K562 (cell line): ENCODE results near the gene DNM1. TPM values are rescaled to one million over a fixed set of nuclear protein-coding genes. Genes with fewer than 3 reads are reported as not detected.

Experiments used
- BHLHE40 ChIP-seq: IDR thresholded peaks from 2 replicates; pipeline ENCODE4 v1.6.1; 2011; ENCODE audit warnings: low read length, improper control_type of control experiment
- ELF2 ChIP-seq: fragments of 250-450 bp; sonication (Bioruptor Pico); IDR thresholded peaks from 2 replicates; pipeline ENCODE4 v1.5.0; 2021; ENCODE audit warnings: mild to moderate bottlenecking
- KLF1 ChIP-seq: fragments of 450-650 bp; IDR thresholded peaks from 2 replicates; pipeline ENCODE4 v1.6.1; 2016; ENCODE audit warnings: missing genetic modification characterization, missing compliant biosample characterization
- SETDB1 ChIP-seq: IDR thresholded peaks from one replicate; pipeline ENCODE4 v1.6.1; 2012; ENCODE audit warnings: low read length, control low read depth, inconsistent platforms
- SMAD4 ChIP-seq: fragments of 250-450 bp; sonication (Bioruptor Pico); conservative IDR thresholded peaks from 2 replicates; pipeline ENCODE4 v1.8.0; 2021; ENCODE audit warnings: inconsistent platforms, mild to moderate bottlenecking, moderate library complexity
- ZNF175 ChIP-seq: fragments of 200-800 bp; sonication (Bioruptor generic); IDR thresholded peaks from 2 replicates; pipeline ENCODE4 v1.6.1; 2016; ENCODE audit warnings: low read depth, mild to moderate bottlenecking, missing genetic modification characterization, missing compliant biosample characterization
- polyA plus RNA-seq, 8 experiments: library from polyadenylated mRNA; depleted of rRNA in 4 of 8; stranded (reverse) in 5 of 8; unstranded in 3 of 8; fragments of >200 nt; fragmentation: Nextera tagmentation in 2 of 8; fragmentation: Illumina TruSeq in 1 of 8; extraction: Ambion mirVana in 2 of 8; extraction: Trizol in 1 of 8; gene quantifications; 2 replicates each; pipeline versions ENCODE4 v1.2.1 to v1.2.3, GENCODE V29; 2011 to 2014; ENCODE audit warnings: inconsistent platforms in 1 of 8, missing spikeins in 1 of 8
- total RNA-seq, 7 experiments: library from RNA; depleted of rRNA in 6 of 7; stranded (reverse); fragments of >200 nt in 6 of 7; fragmentation: Illumina TruSeq in 2 of 7; extraction: Trizol in 2 of 7; gene quantifications; 2 replicates each; pipeline versions ENCODE4 v1.2.1 to v1.2.3, GENCODE V29; 2011 to 2021; ENCODE audit warnings: low replicate concordance in 1 of 7
- TF ChIP-seq, protein P1 (sequence below), 3 experiments: IDR thresholded peaks in 2 of 3; conservative IDR thresholded peaks in 1 of 3; 2 replicates each; pipeline ENCODE4 v1.5.1; 2011 to 2012; ENCODE audit warnings: low read length in 3 of 3, mild to moderate bottlenecking in 3 of 3, control low read depth in 2 of 3, improper control_type of control experiment in 1 of 3, inconsistent platforms in 1 of 3, low read depth in 1 of 3, mixed read lengths in 1 of 3, moderate library complexity in 1 of 3; ENCODE audit not compliant: insufficient read depth in 2 of 3
- TF ChIP-seq, protein P2 (sequence below), 2 experiments: fragments of 450-650 bp; IDR thresholded peaks; 2 replicates each; pipeline ENCODE4 v1.6.1; 2016
- TF ChIP-seq, protein P3 (sequence below): fragments of 450-650 bp; formaldehyde crosslinking; IDR thresholded peaks from 2 replicates; pipeline ENCODE4 v1.4.0; 2022; ENCODE audit warnings: mild to moderate bottlenecking, moderate library complexity
- TF ChIP-seq, protein P4 (sequence below), 2 experiments: fragments of 450-650 bp; IDR thresholded peaks; 2 replicates each; pipeline ENCODE4 v1.6.1; 2018; ENCODE audit warnings: mild to moderate bottlenecking in 2 of 2, low read depth in 1 of 2; ENCODE audit not compliant: partially characterized antibody in 2 of 2
- TF ChIP-seq, protein P5 (sequence below): fragments of 450-650 bp; IDR thresholded peaks from 2 replicates; pipeline ENCODE4 v1.6.1; 2016; ENCODE audit warnings: antibody characterized with exemption
- TF ChIP-seq, protein P6 (sequence below): fragments of 250-450 bp; sonication (Bioruptor Pico); IDR thresholded peaks from 2 replicates; pipeline ENCODE4 v1.8.0; 2021; ENCODE audit warnings: moderate library complexity, mild to moderate bottlenecking, inconsistent platforms
- TF ChIP-seq, protein P7 (sequence below): fragments of 250-450 bp; sonication (Bioruptor Pico); IDR thresholded peaks from 2 replicates; pipeline ENCODE4 v1.8.0; 2021; ENCODE audit warnings: moderate library complexity, mild to moderate bottlenecking, inconsistent platforms

DNM1 gene
- total and polyA plus RNA-seq, 9 of the 15 experiments (the other 6 are each of a cell fraction or from before 2014, with no cell fraction given) = 0.39 to 23.1 (median 9.1) TPM

DNA sequence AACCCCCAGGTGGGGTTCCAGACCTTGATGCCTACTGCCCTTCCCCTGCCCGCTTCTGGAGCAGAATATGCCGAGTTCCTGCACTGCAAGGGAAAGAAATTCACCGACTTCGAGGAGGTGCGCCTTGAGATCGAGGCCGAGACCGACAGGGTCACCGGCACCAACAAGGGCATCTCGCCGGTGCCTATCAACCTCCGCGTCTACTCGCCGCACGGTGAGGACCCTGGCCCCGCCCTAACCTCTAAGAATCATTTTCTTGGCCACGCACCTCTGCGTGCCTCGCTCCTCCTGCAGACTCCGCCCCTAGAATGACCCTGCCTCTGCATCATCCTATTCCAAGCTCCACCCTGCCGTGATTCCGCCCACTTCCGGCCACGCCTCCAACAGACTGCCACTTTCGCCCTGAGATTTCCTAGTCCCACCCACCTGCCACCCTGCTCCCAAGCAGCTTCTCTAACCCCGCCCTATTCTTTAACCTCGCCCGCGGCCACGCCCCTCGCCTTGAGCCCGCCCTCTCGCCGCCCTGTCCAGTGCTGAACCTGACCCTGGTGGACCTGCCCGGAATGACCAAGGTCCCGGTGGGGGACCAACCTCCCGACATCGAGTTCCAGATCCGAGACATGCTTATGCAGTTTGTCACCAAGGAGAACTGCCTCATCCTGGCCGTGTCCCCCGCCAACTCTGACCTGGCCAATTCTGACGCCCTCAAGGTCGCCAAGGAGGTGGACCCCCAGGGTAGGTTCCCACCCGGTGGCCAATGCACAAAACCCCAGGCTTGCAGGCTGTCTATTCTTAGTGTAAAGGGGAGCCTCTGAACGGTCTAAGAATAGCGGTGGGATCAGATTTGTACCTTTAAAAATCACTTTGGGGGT is 15.6 kb downstream of the DNM1 start (continued):
- TF ChIP-seq, protein P1, sequence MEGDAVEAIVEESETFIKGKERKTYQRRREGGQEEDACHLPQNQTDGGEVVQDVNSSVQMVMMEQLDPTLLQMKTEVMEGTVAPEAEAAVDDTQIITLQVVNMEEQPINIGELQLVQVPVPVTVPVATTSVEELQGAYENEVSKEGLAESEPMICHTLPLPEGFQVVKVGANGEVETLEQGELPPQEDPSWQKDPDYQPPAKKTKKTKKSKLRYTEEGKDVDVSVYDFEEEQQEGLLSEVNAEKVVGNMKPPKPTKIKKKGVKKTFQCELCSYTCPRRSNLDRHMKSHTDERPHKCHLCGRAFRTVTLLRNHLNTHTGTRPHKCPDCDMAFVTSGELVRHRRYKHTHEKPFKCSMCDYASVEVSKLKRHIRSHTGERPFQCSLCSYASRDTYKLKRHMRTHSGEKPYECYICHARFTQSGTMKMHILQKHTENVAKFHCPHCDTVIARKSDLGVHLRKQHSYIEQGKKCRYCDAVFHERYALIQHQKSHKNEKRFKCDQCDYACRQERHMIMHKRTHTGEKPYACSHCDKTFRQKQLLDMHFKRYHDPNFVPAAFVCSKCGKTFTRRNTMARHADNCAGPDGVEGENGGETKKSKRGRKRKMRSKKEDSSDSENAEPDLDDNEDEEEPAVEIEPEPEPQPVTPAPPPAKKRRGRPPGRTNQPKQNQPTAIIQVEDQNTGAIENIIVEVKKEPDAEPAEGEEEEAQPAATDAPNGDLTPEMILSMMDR (IDR thresholded peaks at IDR 0.05 in 2 of 3, conservative IDR thresholded peaks at IDR 0.05 in 1 of 3; ENCODE audit: insufficient read depth in 2 of 3, low read depth in 1 of 3, low read length in 3 of 3) = peak; percentile 23 to 39 (median 28); a peak in 4 of 6 replicates
- TF ChIP-seq ELF2 (CRISPR knock-in tag) (0 out of 2 replicates have a peak, but pooled peaks have one; percentile 51), KLF1 (peak; percentile 92), SMAD4 (peak; percentile 54), SETDB1 (peak; percentile 68), ZNF175 (CRISPR knock-in tag) (0 out of 2 replicates have a peak, but pooled peaks have one; percentile 44), BHLHE40 (peak; percentile 59)
- TF ChIP-seq, protein P2, sequence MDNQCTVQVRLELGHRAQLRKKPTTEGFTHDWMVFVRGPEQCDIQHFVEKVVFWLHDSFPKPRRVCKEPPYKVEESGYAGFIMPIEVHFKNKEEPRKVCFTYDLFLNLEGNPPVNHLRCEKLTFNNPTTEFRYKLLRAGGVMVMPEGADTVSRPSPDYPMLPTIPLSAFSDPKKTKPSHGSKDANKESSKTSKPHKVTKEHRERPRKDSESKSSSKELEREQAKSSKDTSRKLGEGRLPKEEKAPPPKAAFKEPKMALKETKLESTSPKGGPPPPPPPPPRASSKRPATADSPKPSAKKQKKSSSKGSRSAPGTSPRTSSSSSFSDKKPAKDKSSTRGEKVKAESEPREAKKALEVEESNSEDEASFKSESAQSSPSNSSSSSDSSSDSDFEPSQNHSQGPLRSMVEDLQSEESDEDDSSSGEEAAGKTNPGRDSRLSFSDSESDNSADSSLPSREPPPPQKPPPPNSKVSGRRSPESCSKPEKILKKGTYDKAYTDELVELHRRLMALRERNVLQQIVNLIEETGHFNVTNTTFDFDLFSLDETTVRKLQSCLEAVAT (IDR thresholded peaks at IDR 0.05) = no peak
- TF ChIP-seq, protein P3, sequence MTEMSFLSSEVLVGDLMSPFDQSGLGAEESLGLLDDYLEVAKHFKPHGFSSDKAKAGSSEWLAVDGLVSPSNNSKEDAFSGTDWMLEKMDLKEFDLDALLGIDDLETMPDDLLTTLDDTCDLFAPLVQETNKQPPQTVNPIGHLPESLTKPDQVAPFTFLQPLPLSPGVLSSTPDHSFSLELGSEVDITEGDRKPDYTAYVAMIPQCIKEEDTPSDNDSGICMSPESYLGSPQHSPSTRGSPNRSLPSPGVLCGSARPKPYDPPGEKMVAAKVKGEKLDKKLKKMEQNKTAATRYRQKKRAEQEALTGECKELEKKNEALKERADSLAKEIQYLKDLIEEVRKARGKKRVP (CRISPR knock-in tag) = peak; percentile 59; the same call in 1 of the 2 replicates
- TF ChIP-seq, protein P4, sequence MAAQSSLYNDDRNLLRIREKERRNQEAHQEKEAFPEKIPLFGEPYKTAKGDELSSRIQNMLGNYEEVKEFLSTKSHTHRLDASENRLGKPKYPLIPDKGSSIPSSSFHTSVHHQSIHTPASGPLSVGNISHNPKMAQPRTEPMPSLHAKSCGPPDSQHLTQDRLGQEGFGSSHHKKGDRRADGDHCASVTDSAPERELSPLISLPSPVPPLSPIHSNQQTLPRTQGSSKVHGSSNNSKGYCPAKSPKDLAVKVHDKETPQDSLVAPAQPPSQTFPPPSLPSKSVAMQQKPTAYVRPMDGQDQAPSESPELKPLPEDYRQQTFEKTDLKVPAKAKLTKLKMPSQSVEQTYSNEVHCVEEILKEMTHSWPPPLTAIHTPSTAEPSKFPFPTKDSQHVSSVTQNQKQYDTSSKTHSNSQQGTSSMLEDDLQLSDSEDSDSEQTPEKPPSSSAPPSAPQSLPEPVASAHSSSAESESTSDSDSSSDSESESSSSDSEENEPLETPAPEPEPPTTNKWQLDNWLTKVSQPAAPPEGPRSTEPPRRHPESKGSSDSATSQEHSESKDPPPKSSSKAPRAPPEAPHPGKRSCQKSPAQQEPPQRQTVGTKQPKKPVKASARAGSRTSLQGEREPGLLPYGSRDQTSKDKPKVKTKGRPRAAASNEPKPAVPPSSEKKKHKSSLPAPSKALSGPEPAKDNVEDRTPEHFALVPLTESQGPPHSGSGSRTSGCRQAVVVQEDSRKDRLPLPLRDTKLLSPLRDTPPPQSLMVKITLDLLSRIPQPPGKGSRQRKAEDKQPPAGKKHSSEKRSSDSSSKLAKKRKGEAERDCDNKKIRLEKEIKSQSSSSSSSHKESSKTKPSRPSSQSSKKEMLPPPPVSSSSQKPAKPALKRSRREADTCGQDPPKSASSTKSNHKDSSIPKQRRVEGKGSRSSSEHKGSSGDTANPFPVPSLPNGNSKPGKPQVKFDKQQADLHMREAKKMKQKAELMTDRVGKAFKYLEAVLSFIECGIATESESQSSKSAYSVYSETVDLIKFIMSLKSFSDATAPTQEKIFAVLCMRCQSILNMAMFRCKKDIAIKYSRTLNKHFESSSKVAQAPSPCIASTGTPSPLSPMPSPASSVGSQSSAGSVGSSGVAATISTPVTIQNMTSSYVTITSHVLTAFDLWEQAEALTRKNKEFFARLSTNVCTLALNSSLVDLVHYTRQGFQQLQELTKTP (IDR thresholded peaks at IDR 0.05; ENCODE audit: low read depth in 1 of 2, partially characterized antibody in 2 of 2) = peak in 1 of 2 experiments; percentile 97
- TF ChIP-seq, protein P5, sequence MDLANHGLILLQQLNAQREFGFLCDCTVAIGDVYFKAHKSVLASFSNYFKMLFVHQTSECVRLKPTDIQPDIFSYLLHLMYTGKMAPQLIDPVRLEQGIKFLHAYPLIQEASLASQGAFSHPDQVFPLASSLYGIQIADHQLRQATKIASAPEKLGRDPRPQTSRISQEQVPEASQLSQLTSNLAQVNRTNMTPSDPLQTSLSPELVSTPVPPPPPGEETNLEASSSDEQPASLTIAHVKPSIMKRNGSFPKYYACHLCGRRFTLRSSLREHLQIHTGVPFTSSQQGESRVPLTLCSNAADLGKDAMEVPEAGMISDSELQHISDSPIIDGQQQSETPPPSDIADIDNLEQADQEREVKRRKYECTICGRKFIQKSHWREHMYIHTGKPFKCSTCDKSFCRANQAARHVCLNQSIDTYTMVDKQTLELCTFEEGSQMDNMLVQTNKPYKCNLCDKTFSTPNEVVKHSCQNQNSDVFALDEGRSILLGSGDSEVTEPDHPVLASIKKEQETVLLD = peak; percentile 66; the same call in 1 of the 2 replicates
- TF ChIP-seq, protein P6, sequence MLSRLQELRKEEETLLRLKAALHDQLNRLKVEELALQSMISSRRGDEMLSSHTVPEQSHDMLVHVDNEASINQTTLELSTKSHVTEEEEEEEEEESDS (CRISPR knock-in tag) = no peak
- TF ChIP-seq, protein P7, sequence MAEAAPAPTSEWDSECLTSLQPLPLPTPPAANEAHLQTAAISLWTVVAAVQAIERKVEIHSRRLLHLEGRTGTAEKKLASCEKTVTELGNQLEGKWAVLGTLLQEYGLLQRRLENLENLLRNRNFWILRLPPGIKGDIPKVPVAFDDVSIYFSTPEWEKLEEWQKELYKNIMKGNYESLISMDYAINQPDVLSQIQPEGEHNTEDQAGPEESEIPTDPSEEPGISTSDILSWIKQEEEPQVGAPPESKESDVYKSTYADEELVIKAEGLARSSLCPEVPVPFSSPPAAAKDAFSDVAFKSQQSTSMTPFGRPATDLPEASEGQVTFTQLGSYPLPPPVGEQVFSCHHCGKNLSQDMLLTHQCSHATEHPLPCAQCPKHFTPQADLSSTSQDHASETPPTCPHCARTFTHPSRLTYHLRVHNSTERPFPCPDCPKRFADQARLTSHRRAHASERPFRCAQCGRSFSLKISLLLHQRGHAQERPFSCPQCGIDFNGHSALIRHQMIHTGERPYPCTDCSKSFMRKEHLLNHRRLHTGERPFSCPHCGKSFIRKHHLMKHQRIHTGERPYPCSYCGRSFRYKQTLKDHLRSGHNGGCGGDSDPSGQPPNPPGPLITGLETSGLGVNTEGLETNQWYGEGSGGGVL = no peak
